Mesendoderm (in vitro differentiated cells): ENCODE measurements around the gene SPDYC.
A peak's percentile ranks its signal among the peaks of the same experiment; 100 is the strongest.

Experiments
- DNase-seq: peaks from one replicate; pipeline ENCODE4 v3.0.0; 2013
- H2AK5ac ChIP-seq: 2 replicates; pipeline ENCODE4 v1.6.1; 2013; ENCODE audit warnings: low read length, inconsistent platforms
- H2BK120ac ChIP-seq: 2 replicates; pipeline ENCODE4 v1.6.1; 2013; ENCODE audit warnings: low read depth, mild to moderate bottlenecking, low read length, moderate library complexity, mixed read lengths
- H2BK15ac ChIP-seq: replicated peaks from 2 replicates; pipeline ENCODE4 v1.6.1; 2013; ENCODE audit warnings: low read depth, mild to moderate bottlenecking, moderate library complexity
- H2BK5ac ChIP-seq: 2 replicates; pipeline ENCODE4 v1.6.1; 2013; ENCODE audit warnings: low read length, inconsistent platforms
- H3K18ac ChIP-seq: 2 replicates; pipeline ENCODE4 v1.6.1; 2013; ENCODE audit warnings: mild to moderate bottlenecking, low read length, mixed read lengths
- H3K23ac ChIP-seq: one replicate; pipeline ENCODE4 v1.6.1; 2013; ENCODE audit warnings: low read length
- H3K27ac ChIP-seq: 2 replicates; pipeline ENCODE4 v1.5.1; 2013; ENCODE audit warnings: low read depth, mild to moderate bottlenecking, inconsistent platforms, low read length, moderate library complexity
- H3K27me3 ChIP-seq: 2 replicates; pipeline ENCODE4 v1.6.1; 2013; ENCODE audit warnings: low read length, control low read depth, mild to moderate bottlenecking, inconsistent platforms; ENCODE audit not compliant: insufficient read depth, poor library complexity
- H3K36me3 ChIP-seq: 2 replicates; pipeline ENCODE4 v1.6.1; 2013; ENCODE audit warnings: low read length, inconsistent platforms; ENCODE audit not compliant: control insufficient read depth, insufficient read depth
- H3K4ac ChIP-seq: one replicate; pipeline ENCODE4 v1.6.1; 2013; ENCODE audit warnings: low read depth, mild to moderate bottlenecking, low read length, moderate library complexity
- H3K4me1 ChIP-seq: 2 replicates; pipeline ENCODE4 v1.6.1; 2013; ENCODE audit warnings: low read depth, low read length, inconsistent platforms; ENCODE audit not compliant: control insufficient read depth
- H3K4me2 ChIP-seq: 2 replicates; pipeline ENCODE4 v1.6.1; 2013; ENCODE audit warnings: low read length
- H3K4me3 ChIP-seq: 2 replicates; pipeline ENCODE4 v1.5.1; 2013; ENCODE audit warnings: mild to moderate bottlenecking, low read length
- H3K56ac ChIP-seq: one replicate; pipeline ENCODE4 v1.6.1; 2013; ENCODE audit warnings: low read length
- H3K79me1 ChIP-seq: 2 replicates; pipeline ENCODE4 v1.6.1; 2013; ENCODE audit warnings: low read length, inconsistent platforms
- H3K79me2 ChIP-seq: 2 replicates; pipeline ENCODE4 v1.6.1; 2013; ENCODE audit warnings: mild to moderate bottlenecking, low read length; ENCODE audit not compliant: control insufficient read depth, insufficient read depth
- H3K9ac ChIP-seq: 2 replicates; pipeline ENCODE4 v1.6.1; 2013; ENCODE audit warnings: low read length, inconsistent platforms
- H4K5ac ChIP-seq: one replicate; pipeline ENCODE4 v1.6.1; 2013; ENCODE audit warnings: low read length
- H4K8ac ChIP-seq: one replicate; pipeline ENCODE4 v1.6.1; 2013; ENCODE audit warnings: low read depth, mild to moderate bottlenecking, control low read depth, low read length, moderate library complexity
- WGBS: extraction: QIAGEN DNeasy Blood & Tissue Kit; methylation state at CpG from one replicate; pipeline ENCODE4 v1.1.7; 2013; ENCODE audit warnings: low lambda C conversion rate, missing lambda C conversion rate; ENCODE audit not compliant: insufficient coverage; ENCODE audit errors: extremely low coverage; 5-methylcytosine and 5-hydroxymethylcytosine counted together

Gene SPDYC

GRCh38 chr11:65132988-65133700, 36.9 kb upstream of the SPDYC start:
- Histone ChIP-seq H3K4me2 (peak overlapping the region; percentile 84), H3K27ac (no peak overlapping the region)

GRCh38 chr11:65133724-65134123, 36.3 kb upstream of the SPDYC start:
- no CpG with 5 or more reads among the region's 20 CpGs for WGBS
- no peak overlapping the region for H2BK15ac ChIP-seq

More at GRCh38 chr11:65132988-65133700, 36.9 kb upstream of the SPDYC start:
- peaks cover 13% of the 10 kb centered on the region for H3K79me2 ChIP-seq
- H4K8ac ChIP-seq: no peak overlapping the region
- H2BK5ac ChIP-seq: no peak overlapping the region
- H3K27me3 ChIP-seq: no peaks in the 10 kb centered on the region
- H3K36me3 ChIP-seq: peaks cover 2% of the 10 kb centered on the region
- H3K4me3 ChIP-seq: peak overlapping the region; percentile 83
- peaks cover 2% of the 10 kb centered on the region for H3K4me1 ChIP-seq
- peak overlapping the region; percentile 78 for H2AK5ac ChIP-seq
- no peak overlapping the region for H2BK120ac ChIP-seq
- peak overlapping the region; percentile 87 for H3K9ac ChIP-seq
- WGBS: no CpG with 5 or more reads among the region's 18 CpGs
- no peak overlapping the region for H2BK15ac ChIP-seq
- H3K79me1 ChIP-seq: peaks cover 16% of the 10 kb centered on the region
- no peak overlapping the region for H3K23ac ChIP-seq
- no peak overlapping the region for H3K18ac ChIP-seq
- no peak overlapping the region for H3K4ac ChIP-seq
- H3K56ac ChIP-seq: peak overlapping the region; percentile 91
- no peak overlapping the region for H4K5ac ChIP-seq
- DNase-seq: peak; percentile 77

GRCh38 chr11:65134240-65134951, 35.6 kb upstream of the SPDYC start, which contains the start of gene SYVN1:
SYVN1 (minus strand) TSS chr11:65134519; CDS start chr11:65133601, 918 bp downstream.
- Histone ChIP-seq H4K8ac (no peak within 1 kb of the TSS), H2BK5ac (peak within 1 kb of the TSS; percentile 80), H3K56ac (peak within 1 kb of the TSS; percentile 91), H3K79me1 (peaks cover 16% of the 10 kb centered on the region), H3K36me3 (peaks cover 2% of the 10 kb centered on the region), H4K5ac (no peak within 1 kb of the TSS), H3K4ac (no peak within 1 kb of the TSS), H3K4me3 (peak within 1 kb of the TSS; percentile 83), H3K27ac (peak within 1 kb of the TSS; percentile 10), H3K4me2 (peak within 1 kb of the TSS; percentile 84), H3K18ac (peak within 1 kb of the TSS; percentile 19), H3K4me1 (peaks cover 2% of the 10 kb centered on the region), H3K9ac (peak within 1 kb of the TSS; percentile 87), H3K79me2 (peaks cover 13% of the 10 kb centered on the region), H3K23ac (peak within 1 kb of the TSS; percentile 1), H3K27me3 (no peaks in the 10 kb centered on the region), H2BK15ac (no peak within 1 kb of the TSS), H2AK5ac (no peak within 1 kb of the TSS), H2BK120ac (no peak within 1 kb of the TSS)
- peak; percentile 91 for DNase-seq
- WGBS: no CpG with 5 or more reads among the region's 60 CpGs

More at GRCh38 chr11:65133724-65134123, 36.3 kb upstream of the SPDYC start:
- H3K9ac ChIP-seq: peak overlapping the region; percentile 87
- no peak overlapping the region for H4K8ac ChIP-seq
- no peak overlapping the region for H2BK120ac ChIP-seq
- H3K36me3 ChIP-seq: peaks cover 2% of the 10 kb centered on the region
- H3K79me1 ChIP-seq: peaks cover 16% of the 10 kb centered on the region
- H3K79me2 ChIP-seq: peaks cover 13% of the 10 kb centered on the region
- DNase-seq: no peak
- no peak overlapping the region for H2AK5ac ChIP-seq
- H3K4me2 ChIP-seq: peak overlapping the region; percentile 84
- H3K27me3 ChIP-seq: no peaks in the 10 kb centered on the region
- no peak overlapping the region for H3K4ac ChIP-seq
- peak overlapping the region; percentile 1 for H3K23ac ChIP-seq
- no peak overlapping the region for H3K27ac ChIP-seq
- H3K4me3 ChIP-seq: peak overlapping the region; percentile 83
- no peak overlapping the region for H2BK5ac ChIP-seq
- H3K4me1 ChIP-seq: peaks cover 2% of the 10 kb centered on the region
- H3K56ac ChIP-seq: peak overlapping the region; percentile 91
- no peak overlapping the region for H3K18ac ChIP-seq
- H4K5ac ChIP-seq: no peak overlapping the region

- H3K9ac ChIP-seq: peak overlapping the region; percentile 87
- peak overlapping the region; percentile 19 for H3K18ac ChIP-seq
- peaks cover 2% of the 10 kb centered on the region for H3K4me1 ChIP-seq
- H2BK120ac ChIP-seq: no peak overlapping the region
- H3K4me2 ChIP-seq: peak overlapping the region; percentile 47
- DNase-seq: peak; percentile 99
- no peak overlapping the region for H4K8ac ChIP-seq
- peak overlapping the region; percentile 80 for H2BK5ac ChIP-seq
- H3K4ac ChIP-seq: no peak overlapping the region
- H3K4me3 ChIP-seq: peak overlapping the region; percentile 59
- no peaks in the 10 kb centered on the region for H3K36me3 ChIP-seq
- H3K23ac ChIP-seq: no peak overlapping the region
- H3K27me3 ChIP-seq: no peaks in the 10 kb centered on the region
- peak overlapping the region; percentile 91 for H3K56ac ChIP-seq
- WGBS: no CpG with 5 or more reads among the region's 24 CpGs
- no peak overlapping the region for H2AK5ac ChIP-seq
- peaks cover 13% of the 10 kb centered on the region for H3K79me2 ChIP-seq
- peak overlapping the region; percentile 10 for H3K27ac ChIP-seq
- H2BK15ac ChIP-seq: no peak overlapping the region
- no peak overlapping the region for H4K5ac ChIP-seq
- H3K79me1 ChIP-seq: peaks cover 16% of the 10 kb centered on the region
These were observed 34.9 kb upstream of the SPDYC start for GRCh38 chr11:65134952-65135632.

GRCh38 chr11:65135633-65136145, 34.3 kb upstream of the SPDYC start:
- no peak overlapping the region for H4K5ac ChIP-seq
- H3K79me2 ChIP-seq: peaks cover 13% of the 10 kb centered on the region
- no peak overlapping the region for H3K18ac ChIP-seq
- H3K27ac ChIP-seq: no peak overlapping the region
- H3K36me3 ChIP-seq: no peaks in the 10 kb centered on the region
- H2BK15ac ChIP-seq: no peak overlapping the region
- H3K4me2 ChIP-seq: peak overlapping the region; percentile 19
- H2AK5ac ChIP-seq: peak overlapping the region; percentile 19
- H4K8ac ChIP-seq: no peak overlapping the region
- H3K9ac ChIP-seq: peak overlapping the region; percentile 75
- no peaks in the 10 kb centered on the region for H3K27me3 ChIP-seq
- peak overlapping the region; percentile 83 for H3K56ac ChIP-seq
- H2BK120ac ChIP-seq: no peak overlapping the region
- no peak for DNase-seq
- peaks cover 16% of the 10 kb centered on the region for H3K79me1 ChIP-seq
- no CpG with 5 or more reads among the region's 11 CpGs for WGBS
- no peak overlapping the region for H3K23ac ChIP-seq
- no peak overlapping the region for H3K4ac ChIP-seq
- no peak overlapping the region for H2BK5ac ChIP-seq
- peaks cover 2% of the 10 kb centered on the region for H3K4me1 ChIP-seq
- H3K4me3 ChIP-seq: no peak overlapping the region
